SK-N-SH treated with all-trans-retinoic acid at 6 μM for 48 hours (cell line): ENCODE data around the gene SSU72.

Experiments
- ARNTL ChIP-seq: fragments of 450-650 bp; formaldehyde crosslinking; IDR thresholded peaks from 2 replicates; pipeline ENCODE4 v1.5.0; 2020; ENCODE audit warnings: low read depth, mild to moderate bottlenecking, moderate library complexity, borderline replicate concordance
- BACH2 ChIP-seq: fragments of 250-450 bp; sonication (Bioruptor Pico); IDR thresholded peaks from 2 replicates; pipeline ENCODE4 v1.9.0; 2021; ENCODE audit warnings: mild to moderate bottlenecking, borderline replicate concordance
- CREB5 ChIP-seq: fragments of 250-450 bp; sonication (Bioruptor Pico); IDR thresholded peaks from 2 replicates; pipeline ENCODE4 v1.5.1; 2020; ENCODE audit warnings: low read depth, mild to moderate bottlenecking, moderate library complexity
- OSR1 ChIP-seq: fragments of 250-450 bp; sonication (Bioruptor Pico); IDR thresholded peaks from 2 replicates; pipeline ENCODE4 v1.8.0; 2022; ENCODE audit warnings: moderate library complexity, mild to moderate bottlenecking, inconsistent platforms
- PATZ1 ChIP-seq: fragments of 250-450 bp; sonication (Bioruptor Pico); IDR thresholded peaks from 2 replicates; pipeline ENCODE4 v1.8.0; 2020; ENCODE audit warnings: mild to moderate bottlenecking, moderate library complexity, borderline replicate concordance
- RARB ChIP-seq: fragments of 250-450 bp; sonication (Bioruptor Pico); IDR thresholded peaks from 2 replicates; pipeline ENCODE4 v1.8.0; 2021; ENCODE audit warnings: mild to moderate bottlenecking, moderate library complexity
- TSHZ2 ChIP-seq: fragments of 250-450 bp; sonication (Bioruptor Pico); IDR thresholded peaks from 2 replicates; pipeline ENCODE4 v1.5.0; 2020; ENCODE audit warnings: mild to moderate bottlenecking, moderate library complexity

- no peak for TF ChIP-seq OSR1
- no peak for TF ChIP-seq BACH2 (CRISPR knock-in tag)
- TF ChIP-seq ARNTL = no peak
- TF ChIP-seq RARB (CRISPR knock-in tag) = no peak
- no peak for TF ChIP-seq PATZ1
- TF ChIP-seq TSHZ2 (CRISPR knock-in tag) = no peak
- no peak for TF ChIP-seq CREB5 (CRISPR knock-in tag)
Measured at GRCh38 chr1:1531947-1532346, 42.7 kb downstream of the SSU72 start.
